HepG2 (cell line): ENCODE results near the gene GRB7. TPM values are rescaled to one million over a fixed set of nuclear protein-coding genes. Genes with fewer than 3 reads are reported as not detected.

Experiments used
- AGO1 ChIP-seq: fragments of 200-400 bp; formaldehyde crosslinking; IDR thresholded peaks from 2 replicates; pipeline ENCODE4 v1.6.1; 2017; ENCODE audit warnings: mild to moderate bottlenecking, low read depth, low read length, moderate library complexity; ENCODE audit not compliant: poor library complexity, severe bottlenecking
- BORCS8-MEF2B ChIP-seq: sonication (generic); formaldehyde crosslinking; IDR thresholded peaks from 2 replicates; pipeline ENCODE4 v1.8.0; 2022; ENCODE audit warnings: mild to moderate bottlenecking, missing genetic modification reagents
- BRCA1 ChIP-seq: sonication (generic); formaldehyde crosslinking; IDR thresholded peaks from 2 replicates; pipeline ENCODE4 v1.4.0; 2020; ENCODE audit warnings: missing genetic modification reagents
- ERF ChIP-seq: IDR thresholded peaks from 2 replicates; pipeline ENCODE4 v1.6.1; 2018; ENCODE audit warnings: missing biosample characterization, missing genetic modification reagents
- KAT8 ChIP-seq: IDR thresholded peaks from 2 replicates; pipeline ENCODE4 v1.6.1; 2016; ENCODE audit warnings: missing genetic modification reagents, missing compliant biosample characterization
- PAWR ChIP-seq: sonication (generic); formaldehyde crosslinking; IDR thresholded peaks from 2 replicates; pipeline ENCODE4 v1.4.0; 2020; ENCODE audit warnings: missing genetic modification reagents, mild to moderate bottlenecking, borderline replicate concordance
- RAD21 ChIP-seq: fragments of 450-650 bp; formaldehyde crosslinking; IDR thresholded peaks from 2 replicates; pipeline ENCODE4 v1.5.0; 2020; ENCODE audit warnings: mild to moderate bottlenecking
- SMARCC2 ChIP-seq: fragments of 450-650 bp; IDR thresholded peaks from 2 replicates; pipeline ENCODE4 v1.6.1; 2017; ENCODE audit warnings: antibody characterized with exemption, mild to moderate bottlenecking
- U2AF1 ChIP-seq: fragments of 200-400 bp; formaldehyde crosslinking; optimal IDR thresholded peaks from 2 replicates; pipeline ENCODE3; 2017; ENCODE audit warnings: mild to moderate bottlenecking, low read depth, low read length
- ZBTB1 ChIP-seq: sonication (generic); formaldehyde crosslinking; IDR thresholded peaks from 2 replicates; pipeline ENCODE4 v1.4.0; 2020; ENCODE audit warnings: missing genetic modification reagents, borderline replicate concordance
- ZBTB8A ChIP-seq: sonication (generic); formaldehyde crosslinking; IDR thresholded peaks from 2 replicates; pipeline ENCODE4 v1.4.0; 2020; ENCODE audit warnings: mild to moderate bottlenecking, low read depth, missing genetic modification reagents, borderline replicate concordance
- ZFP62 ChIP-seq: sonication (generic); formaldehyde crosslinking; IDR thresholded peaks from 2 replicates; pipeline ENCODE4 v1.4.0; 2020; ENCODE audit warnings: missing genetic modification reagents
- ZNF430 ChIP-seq: sonication (generic); formaldehyde crosslinking; IDR thresholded peaks from 2 replicates; pipeline ENCODE4 v1.9.0; 2021; ENCODE audit warnings: mild to moderate bottlenecking, missing genetic modification reagents
- ZNF598 ChIP-seq: sonication (generic); formaldehyde crosslinking; IDR thresholded peaks from 2 replicates; pipeline ENCODE4 v1.5.1; 2020; ENCODE audit warnings: mild to moderate bottlenecking, missing genetic modification reagents, borderline replicate concordance
- ZNF761 ChIP-seq: sonication (generic); formaldehyde crosslinking; conservative IDR thresholded peaks from 2 replicates; pipeline ENCODE4 v1.4.0; 2020; ENCODE audit warnings: mild to moderate bottlenecking, missing genetic modification reagents
- polyA plus RNA-seq, 8 experiments: library from polyadenylated mRNA; depleted of rRNA in 3 of 8; stranded (reverse) in 7 of 8; unstranded in 1 of 8; fragments of >200 nt; fragmentation: Illumina TruSeq in 4 of 8; extraction: Trizol in 4 of 8; gene quantifications; 2 replicates each; pipeline versions ENCODE4 v1.2.1 to v1.2.3, GENCODE V29; 2011 to 2016; ENCODE audit warnings: low read depth in 4 of 8, missing spikeins in 1 of 8, mixed read lengths in 1 of 8; ENCODE audit not compliant: insufficient read depth in 1 of 8
- total RNA-seq, 5 experiments: library from RNA; depleted of rRNA; stranded (reverse); fragments of >200 nt; fragmentation: Illumina TruSeq; extraction: Trizol; gene quantifications; 2 replicates each; pipeline ENCODE4 v1.2.3, GENCODE V29; 2016; ENCODE audit warnings: low read depth in 1 of 5
- TF ChIP-seq, protein P1 (sequence below): sonication (generic); formaldehyde crosslinking; IDR thresholded peaks from 2 replicates; pipeline ENCODE4 v1.4.0; 2020; ENCODE audit warnings: missing genetic modification reagents
- TF ChIP-seq, protein P2 (sequence below): sonication (generic); formaldehyde crosslinking; IDR thresholded peaks from 2 replicates; pipeline ENCODE4 v1.4.0; 2020; ENCODE audit warnings: missing genetic modification reagents
- TF ChIP-seq, protein P3 (sequence below): sonication (generic); formaldehyde crosslinking; IDR thresholded peaks from 2 replicates; pipeline ENCODE4 v1.4.0; 2020; ENCODE audit warnings: mild to moderate bottlenecking, missing genetic modification reagents, borderline replicate concordance

The GRB7 gene
- total and polyA plus RNA-seq, 2 of the 13 experiments (the other 11 are each of a cell fraction or from before 2014, with no cell fraction given), result 60.2 to 77.7 TPM

DNA sequence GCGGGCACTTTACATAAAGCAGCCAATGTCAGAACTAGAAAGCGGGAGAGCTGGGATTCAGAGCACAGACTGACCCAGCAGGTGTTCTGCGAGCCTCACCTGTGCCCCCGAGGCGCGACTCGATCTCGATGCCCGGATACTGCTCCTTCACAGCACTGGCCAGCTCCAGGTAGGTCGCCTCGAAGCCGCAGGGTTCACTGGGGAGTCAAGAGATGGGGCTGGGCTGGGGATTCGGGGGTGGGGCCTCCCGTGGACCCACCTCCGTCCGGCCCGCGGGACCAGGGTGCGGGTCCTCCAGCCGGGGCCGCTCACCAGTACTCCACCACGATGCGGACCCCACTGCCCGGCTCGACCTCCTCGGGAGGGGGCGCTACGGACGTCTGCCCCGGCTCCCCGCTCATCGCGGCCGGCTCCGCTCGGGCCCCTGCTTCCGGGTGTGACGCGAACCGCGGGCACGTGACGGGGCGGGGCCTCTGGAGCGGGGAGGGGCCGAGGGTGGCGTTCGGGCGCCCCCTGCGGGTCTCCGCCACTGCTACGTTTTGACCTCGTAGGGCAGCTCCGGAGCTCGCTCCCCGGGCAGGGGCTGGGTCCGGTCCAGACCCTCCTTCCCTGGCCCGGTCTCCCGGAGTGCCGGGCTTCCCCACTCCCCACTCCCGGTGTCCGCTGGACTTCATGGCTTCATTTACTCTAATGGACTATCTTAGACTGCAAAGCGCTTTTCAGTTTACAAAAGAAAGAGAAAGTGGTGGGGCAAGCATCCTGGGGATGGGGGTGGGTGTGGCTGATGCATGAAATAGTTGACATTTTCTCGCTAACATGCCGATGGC, 7.4 kb upstream of the GRB7 start, which contains the start of gene MIEN1 (continued):
- TF ChIP-seq AGO1, result peak; percentile 85
- no peak for TF ChIP-seq ZBTB1 (CRISPR knock-in tag)
- TF ChIP-seq ERF, result peak; percentile 95
- TF ChIP-seq RAD21, result peak; percentile 97
- no peak for TF ChIP-seq SMARCC2
- TF ChIP-seq KAT8, result peak; percentile 97
- peak; percentile 88 for TF ChIP-seq BORCS8-MEF2B (CRISPR knock-in tag)
- TF ChIP-seq ZNF430 (CRISPR knock-in tag), result 0 out of 2 replicates have a peak, but pooled peaks have one; percentile 31
- TF ChIP-seq BRCA1 (CRISPR knock-in tag), result no peak; the same call in 1 of the 2 replicates
- peak; percentile 85; the same call in 1 of the 2 replicates for TF ChIP-seq ZNF598 (CRISPR knock-in tag)
- TF ChIP-seq, protein P1, sequence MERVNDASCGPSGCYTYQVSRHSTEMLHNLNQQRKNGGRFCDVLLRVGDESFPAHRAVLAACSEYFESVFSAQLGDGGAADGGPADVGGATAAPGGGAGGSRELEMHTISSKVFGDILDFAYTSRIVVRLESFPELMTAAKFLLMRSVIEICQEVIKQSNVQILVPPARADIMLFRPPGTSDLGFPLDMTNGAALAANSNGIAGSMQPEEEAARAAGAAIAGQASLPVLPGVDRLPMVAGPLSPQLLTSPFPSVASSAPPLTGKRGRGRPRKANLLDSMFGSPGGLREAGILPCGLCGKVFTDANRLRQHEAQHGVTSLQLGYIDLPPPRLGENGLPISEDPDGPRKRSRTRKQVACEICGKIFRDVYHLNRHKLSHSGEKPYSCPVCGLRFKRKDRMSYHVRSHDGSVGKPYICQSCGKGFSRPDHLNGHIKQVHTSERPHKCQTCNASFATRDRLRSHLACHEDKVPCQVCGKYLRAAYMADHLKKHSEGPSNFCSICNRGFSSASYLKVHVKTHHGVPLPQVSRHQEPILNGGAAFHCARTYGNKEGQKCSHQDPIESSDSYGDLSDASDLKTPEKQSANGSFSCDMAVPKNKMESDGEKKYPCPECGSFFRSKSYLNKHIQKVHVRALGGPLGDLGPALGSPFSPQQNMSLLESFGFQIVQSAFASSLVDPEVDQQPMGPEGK (CRISPR knock-in tag), result peak; percentile 84
- no peak for TF ChIP-seq ZBTB8A (CRISPR knock-in tag)
- TF ChIP-seq ZFP62 (CRISPR knock-in tag), result no peak; the same call in 1 of the 2 replicates
- TF ChIP-seq, protein P2, sequence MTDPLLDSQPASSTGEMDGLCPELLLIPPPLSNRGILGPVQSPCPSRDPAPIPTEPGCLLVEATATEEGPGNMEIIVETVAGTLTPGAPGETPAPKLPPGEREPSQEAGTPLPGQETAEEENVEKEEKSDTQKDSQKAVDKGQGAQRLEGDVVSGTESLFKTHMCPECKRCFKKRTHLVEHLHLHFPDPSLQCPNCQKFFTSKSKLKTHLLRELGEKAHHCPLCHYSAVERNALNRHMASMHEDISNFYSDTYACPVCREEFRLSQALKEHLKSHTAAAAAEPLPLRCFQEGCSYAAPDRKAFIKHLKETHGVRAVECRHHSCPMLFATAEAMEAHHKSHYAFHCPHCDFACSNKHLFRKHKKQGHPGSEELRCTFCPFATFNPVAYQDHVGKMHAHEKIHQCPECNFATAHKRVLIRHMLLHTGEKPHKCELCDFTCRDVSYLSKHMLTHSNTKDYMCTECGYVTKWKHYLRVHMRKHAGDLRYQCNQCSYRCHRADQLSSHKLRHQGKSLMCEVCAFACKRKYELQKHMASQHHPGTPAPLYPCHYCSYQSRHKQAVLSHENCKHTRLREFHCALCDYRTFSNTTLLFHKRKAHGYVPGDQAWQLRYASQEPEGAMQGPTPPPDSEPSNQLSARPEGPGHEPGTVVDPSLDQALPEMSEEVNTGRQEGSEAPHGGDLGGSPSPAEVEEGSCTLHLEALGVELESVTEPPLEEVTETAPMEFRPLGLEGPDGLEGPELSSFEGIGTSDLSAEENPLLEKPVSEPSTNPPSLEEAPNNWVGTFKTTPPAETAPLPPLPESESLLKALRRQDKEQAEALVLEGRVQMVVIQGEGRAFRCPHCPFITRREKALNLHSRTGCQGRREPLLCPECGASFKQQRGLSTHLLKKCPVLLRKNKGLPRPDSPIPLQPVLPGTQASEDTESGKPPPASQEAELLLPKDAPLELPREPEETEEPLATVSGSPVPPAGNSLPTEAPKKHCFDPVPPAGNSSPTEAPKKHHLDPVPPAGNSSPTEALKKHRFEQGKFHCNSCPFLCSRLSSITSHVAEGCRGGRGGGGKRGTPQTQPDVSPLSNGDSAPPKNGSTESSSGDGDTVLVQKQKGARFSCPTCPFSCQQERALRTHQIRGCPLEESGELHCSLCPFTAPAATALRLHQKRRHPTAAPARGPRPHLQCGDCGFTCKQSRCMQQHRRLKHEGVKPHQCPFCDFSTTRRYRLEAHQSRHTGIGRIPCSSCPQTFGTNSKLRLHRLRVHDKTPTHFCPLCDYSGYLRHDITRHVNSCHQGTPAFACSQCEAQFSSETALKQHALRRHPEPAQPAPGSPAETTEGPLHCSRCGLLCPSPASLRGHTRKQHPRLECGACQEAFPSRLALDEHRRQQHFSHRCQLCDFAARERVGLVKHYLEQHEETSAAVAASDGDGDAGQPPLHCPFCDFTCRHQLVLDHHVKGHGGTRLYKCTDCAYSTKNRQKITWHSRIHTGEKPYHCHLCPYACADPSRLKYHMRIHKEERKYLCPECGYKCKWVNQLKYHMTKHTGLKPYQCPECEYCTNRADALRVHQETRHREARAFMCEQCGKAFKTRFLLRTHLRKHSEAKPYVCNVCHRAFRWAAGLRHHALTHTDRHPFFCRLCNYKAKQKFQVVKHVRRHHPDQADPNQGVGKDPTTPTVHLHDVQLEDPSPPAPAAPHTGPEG (CRISPR knock-in tag), result peak; percentile 54; the same call in 1 of the 2 replicates
- no peak; the same call in 1 of the 2 replicates for TF ChIP-seq ZNF761 (CRISPR knock-in tag)
- TF ChIP-seq U2AF1, result no peak
- TF ChIP-seq, protein P3, sequence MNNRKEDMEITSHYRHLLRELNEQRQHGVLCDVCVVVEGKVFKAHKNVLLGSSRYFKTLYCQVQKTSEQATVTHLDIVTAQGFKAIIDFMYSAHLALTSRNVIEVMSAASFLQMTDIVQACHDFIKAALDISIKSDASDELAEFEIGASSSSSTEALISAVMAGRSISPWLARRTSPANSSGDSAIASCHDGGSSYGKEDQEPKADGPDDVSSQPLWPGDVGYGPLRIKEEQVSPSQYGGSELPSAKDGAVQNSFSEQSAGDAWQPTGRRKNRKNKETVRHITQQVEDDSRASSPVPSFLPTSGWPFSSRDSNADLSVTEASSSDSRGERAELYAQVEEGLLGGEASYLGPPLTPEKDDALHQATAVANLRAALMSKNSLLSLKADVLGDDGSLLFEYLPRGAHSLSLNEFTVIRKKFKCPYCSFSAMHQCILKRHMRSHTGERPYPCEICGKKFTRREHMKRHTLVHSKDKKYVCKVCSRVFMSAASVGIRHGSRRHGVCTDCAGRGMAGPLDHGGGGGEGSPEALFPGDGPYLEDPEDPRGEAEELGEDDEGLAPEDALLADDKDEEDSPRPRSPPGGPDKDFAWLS (CRISPR knock-in tag), result no peak
- 0 out of 2 replicates have a peak, but pooled peaks have one; percentile 87 for TF ChIP-seq PAWR (CRISPR knock-in tag)
